Mononuclear cell (primary cell): ENCODE data around the gene PPP1R3A. TPM values are rescaled to one million over a fixed set of nuclear protein-coding genes. Genes with fewer than 3 reads are reported as not detected.

Source experiments
- H3K27me3 ChIP-seq: 2 replicates; pipeline ENCODE4 v1.6.0; 2011; ENCODE audit warnings: low read length, control low read depth; ENCODE audit not compliant: insufficient read depth
- H3K4me1 ChIP-seq: 2 replicates; pipeline ENCODE4 v1.5.1; 2011; ENCODE audit warnings: mild to moderate bottlenecking, low read length, control low read depth; ENCODE audit not compliant: insufficient read depth
- H3K4me3 ChIP-seq: 2 replicates; pipeline ENCODE4 v1.5.1; 2011; ENCODE audit warnings: mild to moderate bottlenecking, low read length, moderate library complexity
- H3K9me3 ChIP-seq: 2 replicates; pipeline ENCODE4 v1.5.1; 2011; ENCODE audit warnings: low read depth, mild to moderate bottlenecking, control low read depth, low read length
- total RNA-seq: library from RNA; depleted of rRNA; stranded (reverse); fragments of >200 nt; gene quantifications from one replicate; pipeline ENCODE4 v1.2.3, GENCODE V29; 2012

The PPP1R3A gene
- total RNA-seq, 1 donor: not detected

GRCh38 chr7:113835367-113835766, 83.4 kb downstream of the PPP1R3A start:
- Histone ChIP-seq H3K9me3 (no peaks in the 10 kb centered on the region), H3K4me1 (no peaks in the 10 kb centered on the region), H3K27me3 (no peaks in the 10 kb centered on the region), H3K4me3 (no peak overlapping the region)

GRCh38 chr7:113832196-113832745, 86.5 kb downstream of the PPP1R3A start:
- Histone ChIP-seq H3K27me3 (no peaks in the 10 kb centered on the region), H3K4me3 (no peak overlapping the region), H3K4me1 (no peaks in the 10 kb centered on the region), H3K9me3 (no peaks in the 10 kb centered on the region)

DNA sequence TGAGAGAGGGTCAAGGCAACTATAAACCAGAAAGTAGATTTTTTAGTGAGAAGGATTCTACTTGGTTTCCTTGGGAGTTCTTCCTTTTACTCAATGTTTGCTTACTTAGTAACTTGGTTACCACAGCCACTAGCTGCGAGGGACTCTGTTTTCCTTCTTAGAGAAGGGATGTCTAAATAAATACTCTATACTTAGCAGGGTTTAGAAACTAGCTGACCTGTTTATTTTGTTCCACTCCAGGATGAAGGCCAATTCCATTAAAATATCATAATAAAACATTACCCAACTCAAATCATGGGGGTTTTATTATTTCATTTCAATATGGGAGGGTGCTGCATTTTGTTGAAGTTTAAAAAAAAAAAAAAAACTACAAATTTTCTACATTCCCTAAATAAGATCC, 87.3 kb downstream of the PPP1R3A start:
- Histone ChIP-seq H3K27me3 (no peaks in the 10 kb centered on the region), H3K4me1 (no peaks in the 10 kb centered on the region), H3K4me3 (no peak overlapping the region), H3K9me3 (no peaks in the 10 kb centered on the region)

DNA sequence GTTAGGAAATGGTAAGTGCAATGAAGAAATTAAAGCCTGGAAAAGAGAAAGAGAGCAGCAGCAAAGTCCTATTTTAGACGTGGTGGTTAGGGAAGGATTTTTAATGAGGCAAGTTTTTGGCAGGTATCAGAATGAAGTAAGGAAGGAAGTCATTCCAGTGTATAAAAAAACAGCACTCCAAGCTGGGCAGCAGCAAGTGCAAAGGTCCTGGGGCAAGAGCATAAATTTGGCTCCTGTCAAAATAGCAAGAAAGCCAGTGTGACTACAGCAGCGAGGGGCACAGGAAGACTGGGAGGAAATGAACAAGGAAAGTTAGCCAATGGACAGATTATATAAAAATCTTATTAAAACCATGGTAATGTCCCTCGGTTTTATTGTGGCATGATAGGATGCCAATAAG, 90.2 kb downstream of the PPP1R3A start:
- Histone ChIP-seq H3K4me3 (no peak overlapping the region), H3K27me3 (no peaks in the 10 kb centered on the region)

More for the DNA sequence above, 90.2 kb downstream of the PPP1R3A start:
- no peaks in the 10 kb centered on the region for H3K4me1 ChIP-seq
- no peaks in the 10 kb centered on the region for H3K9me3 ChIP-seq
